NCI-H510A treated with DMSO at 0.1 percent for 48 hours (cell line): ENCODE measurements around the gene SP8.

ENCODE experiments used
- DNase-seq: peaks from one replicate; lab custom pipeline; 2025; lab: John Stamatoyannopoulos, UW

The SP8 gene

DNA sequence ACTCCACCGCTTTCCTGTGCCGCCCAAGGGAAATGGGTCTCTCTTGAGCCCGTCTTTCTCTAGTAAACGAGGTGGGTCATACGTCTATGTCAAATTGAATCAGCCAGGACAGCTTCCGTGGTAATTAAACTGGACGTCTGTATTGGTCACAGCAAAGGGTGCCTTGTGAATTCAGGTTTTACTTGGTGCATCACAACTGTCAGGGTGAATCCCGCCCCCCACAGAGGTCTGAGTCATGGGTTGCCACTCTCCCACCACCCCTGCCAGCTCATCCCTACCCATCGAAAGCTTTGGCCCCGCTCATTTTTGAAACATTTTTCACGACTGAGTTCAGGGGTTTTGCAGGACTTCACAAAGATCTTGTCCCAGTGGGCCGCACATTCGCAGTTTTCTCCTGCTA, 8.0 kb upstream of the SP8 start:
- no peak for DNase-seq

DNA sequence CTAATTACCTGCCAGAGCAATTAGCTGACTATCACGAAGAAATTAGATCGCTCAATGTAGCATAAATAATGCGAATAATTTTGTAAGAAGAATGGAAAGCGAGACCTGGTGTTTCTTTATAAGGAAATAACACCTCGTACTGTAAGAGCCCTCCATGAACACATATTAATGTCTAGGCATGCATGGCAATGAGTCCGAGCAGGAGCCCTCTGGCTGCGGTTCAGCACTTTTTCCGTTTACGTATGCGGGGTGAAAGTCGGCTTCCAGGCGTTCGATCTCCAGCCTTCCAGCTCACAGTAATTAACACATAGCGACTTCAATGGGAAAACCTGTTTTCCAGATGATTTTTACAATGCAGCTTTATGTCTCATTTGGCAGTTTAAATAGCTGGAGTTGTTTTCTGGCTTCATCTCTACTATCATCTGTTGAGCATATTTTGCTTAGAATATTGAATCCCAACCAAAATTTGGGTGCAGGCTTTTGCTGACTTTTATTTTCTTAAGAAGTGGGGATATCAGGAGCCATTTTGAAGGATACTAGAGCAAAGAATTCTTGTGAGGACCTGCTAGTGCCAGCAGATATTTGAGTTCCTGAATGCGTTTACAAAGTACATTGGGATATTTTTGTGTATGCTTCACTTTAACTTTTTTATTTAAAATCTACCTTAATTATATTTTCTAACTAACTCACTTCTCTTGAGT, 7.2 kb upstream of the SP8 start:
- no peak for DNase-seq

DNA sequence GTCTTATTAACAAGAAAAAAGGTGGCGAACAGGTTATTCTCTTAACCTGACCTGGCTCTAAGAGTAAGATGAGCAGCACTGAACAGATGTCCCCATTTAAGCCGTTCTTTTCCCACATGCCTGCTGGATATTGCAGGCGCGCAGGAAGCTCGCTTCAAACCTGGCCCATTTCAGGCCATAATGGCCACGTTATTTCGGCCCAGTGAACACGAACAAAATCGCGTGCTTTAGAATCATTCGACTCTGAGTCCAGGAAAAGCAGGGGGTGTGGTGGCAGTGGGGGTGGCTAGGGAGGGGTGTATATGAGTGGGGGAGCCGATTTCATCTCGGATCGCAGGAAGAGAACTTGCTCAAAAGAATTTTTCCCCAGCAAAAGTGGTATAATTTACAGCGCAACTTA, 6.6 kb upstream of the SP8 start:
- no peak for DNase-seq

GRCh38 chr7:20791538-20792434, 5.1 kb upstream of the SP8 start:
- DNase-seq = no peak

- DNase-seq = no peak
Measured at GRCh38 chr7:20790375-20790774, 3.7 kb upstream of the SP8 start.

GRCh38 chr7:20788420-20788990, 1.8 kb upstream of the SP8 start:
- DNase-seq = no peak

DNA sequence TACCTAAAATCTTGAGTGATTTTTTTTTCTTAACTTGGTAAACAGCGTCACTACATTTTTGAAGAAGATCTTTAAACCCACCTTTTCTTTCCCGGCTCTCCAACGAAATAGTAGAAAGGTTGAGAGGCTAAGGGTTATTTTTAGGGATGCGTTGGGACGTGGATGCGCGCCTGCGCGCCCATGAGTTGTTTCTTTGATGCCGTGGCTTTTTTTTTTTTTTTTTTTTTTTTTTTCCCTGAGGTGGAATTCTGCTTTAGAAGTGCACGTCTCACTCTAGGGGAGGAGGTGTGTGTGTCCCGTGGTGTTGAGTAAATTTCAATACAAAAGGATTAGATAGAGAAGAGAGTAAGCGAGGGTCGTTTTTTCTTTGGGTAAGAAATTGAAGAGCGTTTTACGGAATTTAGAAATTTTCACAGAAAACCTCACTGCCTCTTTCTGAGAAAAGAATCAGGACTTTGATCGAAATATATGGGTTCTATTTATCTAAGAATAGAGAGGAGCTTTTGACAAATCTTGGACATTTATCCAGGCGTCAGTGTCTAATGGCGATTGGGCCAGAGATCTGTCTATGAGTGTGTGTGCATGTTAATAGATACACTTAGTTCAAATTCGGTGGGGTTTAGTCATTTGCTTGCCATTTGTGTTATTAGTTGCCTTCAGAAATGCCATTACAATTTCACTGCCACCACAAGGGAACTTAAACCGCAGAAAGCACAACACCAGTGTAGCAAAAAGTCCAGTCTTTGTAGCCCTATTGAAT, 1.2 kb upstream of the SP8 start:
- DNase-seq = no peak

DNA sequence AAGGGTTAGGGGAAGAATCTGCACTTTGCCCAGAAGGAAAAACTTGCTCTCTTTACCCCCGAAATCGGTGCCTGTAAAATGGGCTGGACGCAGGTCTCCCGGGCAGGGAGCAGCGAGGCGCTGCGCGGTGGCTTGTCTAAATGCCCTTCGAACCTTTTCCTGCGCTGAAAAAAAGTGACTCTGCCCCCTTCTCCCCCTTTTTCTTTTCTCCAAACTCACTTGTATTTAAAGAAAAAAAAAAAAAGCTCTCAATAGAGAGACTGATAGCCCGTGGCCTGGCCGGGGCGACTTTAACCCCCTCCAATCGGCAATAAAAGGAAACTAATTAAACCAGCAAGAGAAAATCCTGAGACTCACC, 286 bp downstream of the SP8 start:
- DNase-seq = no peak

GRCh38 chr7:20786049-20786412, 655 bp downstream of the SP8 start:
- DNase-seq = no peak

DNA sequence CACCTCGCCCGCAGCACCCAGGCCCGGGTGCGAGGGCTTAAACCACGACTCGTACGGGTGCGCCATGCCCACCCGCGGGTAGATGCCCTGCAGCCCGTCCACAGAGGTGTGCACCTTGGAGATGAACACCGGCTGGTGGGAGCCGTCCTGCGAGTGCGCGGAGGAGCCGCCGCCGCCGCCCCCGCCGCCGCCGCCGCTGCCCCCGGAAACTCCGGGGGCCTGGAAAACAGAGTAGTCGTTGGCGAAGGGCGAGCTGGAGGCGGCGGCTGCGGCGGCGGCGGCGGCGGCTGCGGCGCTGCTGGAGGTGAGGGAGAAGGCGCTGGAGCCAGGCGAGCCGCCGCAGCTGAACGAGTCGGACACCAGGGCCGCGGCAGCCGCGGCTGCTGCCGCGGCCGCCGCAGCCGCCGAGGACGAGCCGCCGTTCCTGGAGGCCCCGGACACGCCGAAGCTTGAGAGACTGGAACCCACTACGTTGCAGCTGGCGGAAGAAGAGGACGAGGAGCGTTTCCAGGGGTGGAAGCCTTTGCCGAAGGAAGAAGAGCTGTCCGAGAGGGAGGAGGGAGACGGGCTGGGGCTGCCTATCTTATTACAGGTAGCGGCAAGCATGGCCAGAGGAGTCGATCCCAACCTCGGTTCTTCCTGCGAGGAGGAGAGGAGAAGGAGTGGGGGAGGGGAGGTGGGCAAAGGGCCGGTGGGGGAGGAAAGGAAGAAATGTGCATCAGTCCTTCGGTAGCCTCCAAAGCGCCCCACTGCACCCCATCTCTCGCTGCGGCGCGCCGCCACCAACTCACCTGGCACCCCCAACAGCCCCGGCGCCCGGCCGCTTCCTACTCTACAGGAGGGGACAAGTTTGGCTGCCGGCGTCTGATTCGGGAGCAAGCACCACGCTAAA, 1.3 kb downstream of the SP8 start:
- peak; percentile 26 for DNase-seq

- peak; percentile 28 for DNase-seq
Measured at GRCh38 chr7:20784388-20785156, 2.1 kb downstream of the SP8 start.

DNA sequence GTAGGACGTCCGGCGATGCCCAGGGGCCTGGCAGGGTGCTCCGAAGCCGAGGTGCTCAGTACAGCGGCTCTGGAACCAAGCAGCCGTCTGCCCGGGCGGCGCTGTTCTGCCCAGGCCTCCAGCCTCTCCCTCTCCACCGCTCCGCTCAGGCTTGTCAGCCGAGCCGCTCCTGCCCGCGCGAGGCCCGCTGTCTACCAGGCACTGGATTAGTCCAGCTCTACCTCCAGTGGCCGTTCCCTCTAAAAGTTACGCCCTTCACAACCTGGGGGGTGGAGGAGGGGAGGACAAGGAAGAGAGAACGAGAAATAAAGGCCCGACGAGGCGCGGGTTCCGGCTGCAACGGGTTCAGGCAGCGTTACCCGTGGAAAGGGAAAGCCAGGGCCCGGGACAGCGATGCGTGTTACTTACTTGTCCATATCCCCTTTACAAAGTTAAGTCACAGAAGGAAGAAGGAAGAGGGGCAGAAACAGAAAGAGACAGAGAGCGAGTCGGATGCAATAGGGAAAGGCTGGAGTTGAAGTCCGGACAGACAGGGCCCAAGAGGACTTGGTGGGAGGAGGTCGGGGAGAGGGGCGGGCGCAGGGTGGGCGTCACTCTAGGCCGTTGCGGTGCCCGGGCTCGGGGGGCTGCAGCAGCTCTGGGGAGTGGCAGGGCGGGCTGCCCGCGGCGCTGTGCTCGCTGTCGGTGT, 2.8 kb downstream of the SP8 start:
- DNase-seq = no peak

- DNase-seq = no peak
Measured at GRCh38 chr7:20783125-20783699, 3.5 kb downstream of the SP8 start.

GRCh38 chr7:20779041-20779440, 7.6 kb downstream of the SP8 start:
- DNase-seq = no peak

DNA sequence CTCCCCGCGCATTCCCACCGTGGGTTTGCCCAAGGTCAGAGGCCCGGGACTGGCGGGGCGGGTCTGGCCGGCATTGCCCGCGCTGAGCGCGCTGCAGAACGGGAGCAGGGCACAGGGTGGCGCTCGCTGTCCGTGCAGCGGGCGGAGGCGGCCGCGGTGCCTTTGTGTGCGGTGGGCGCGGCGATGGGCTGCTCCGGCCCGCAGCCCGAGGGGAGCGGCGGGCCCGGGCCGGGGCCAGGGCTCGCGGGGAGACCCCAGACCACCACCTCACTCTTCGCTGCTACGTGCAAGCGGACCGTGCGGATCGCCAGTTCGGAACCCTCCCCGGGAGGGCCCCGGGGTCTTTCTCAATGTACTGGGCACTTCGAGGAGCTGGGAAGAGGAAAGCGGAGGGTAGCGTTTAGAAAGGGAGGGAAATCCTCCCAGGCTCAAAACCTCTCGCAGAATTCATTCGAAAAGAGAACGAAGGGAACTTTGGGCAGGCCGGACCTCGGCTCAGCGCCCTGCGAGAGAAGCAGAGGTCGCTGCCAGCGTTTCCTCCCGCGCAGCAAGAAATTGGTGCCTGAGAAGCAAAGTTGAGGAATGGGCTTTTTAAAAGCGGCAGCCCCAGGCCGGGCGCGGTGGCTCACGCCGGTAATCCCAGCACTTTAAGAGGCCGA, 8.5 kb downstream of the SP8 start:
- peak; percentile 48 for DNase-seq

GRCh38 chr7:20777377-20778062, 9.2 kb downstream of the SP8 start:
- DNase-seq = peak; percentile 29

- no peak for DNase-seq
Measured at GRCh38 chr7:20776942-20777341, 9.7 kb downstream of the SP8 start.

DNA sequence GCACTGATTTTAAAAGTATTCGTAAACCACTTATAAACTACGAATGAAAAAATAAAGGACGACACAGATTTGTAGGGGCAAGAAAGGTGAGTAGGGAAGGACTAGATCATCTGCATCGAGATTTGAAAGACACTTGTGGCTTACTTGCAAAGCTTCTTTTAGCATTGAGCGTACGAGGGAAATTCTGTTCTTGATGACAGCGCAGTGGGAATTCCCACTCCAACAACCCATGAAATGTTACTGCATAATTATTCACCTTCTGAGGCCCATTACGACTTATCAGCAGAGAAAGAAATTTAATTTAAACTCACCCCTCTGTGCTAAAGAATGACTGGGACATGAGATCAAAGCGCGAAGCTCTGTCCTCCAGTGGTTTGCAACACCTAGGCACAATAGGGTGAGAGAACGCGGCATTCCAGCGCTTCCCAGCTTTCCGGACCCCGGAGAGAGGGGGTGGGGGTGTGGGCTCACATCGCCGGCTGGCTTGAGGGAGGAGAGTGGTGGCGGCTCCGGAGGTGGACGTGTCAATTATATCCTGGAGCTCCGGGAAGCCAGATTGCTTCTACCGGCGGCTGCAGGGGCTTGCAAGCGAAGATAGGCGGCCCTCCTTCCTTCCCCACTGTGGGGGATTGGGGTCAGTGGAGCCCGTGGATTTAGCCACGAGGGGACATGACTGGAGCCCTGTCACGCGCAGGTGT, 10.3 kb downstream of the SP8 start:
- DNase-seq = no peak
